NCI-H510A treated with DMSO at 0.1 percent for 48 hours (cell line): Measurements from ENCODE around the gene PPP1R12B.
"Not testable (repeated sequence)": the region's sequence is repeated elsewhere in the genome, so short reads cannot be mapped to it uniquely, and the experiment has no call there.

Experiments
- DNase-seq: peaks from one replicate; lab custom pipeline; 2025; lab: John Stamatoyannopoulos, UW

Gene PPP1R12B

DNA sequence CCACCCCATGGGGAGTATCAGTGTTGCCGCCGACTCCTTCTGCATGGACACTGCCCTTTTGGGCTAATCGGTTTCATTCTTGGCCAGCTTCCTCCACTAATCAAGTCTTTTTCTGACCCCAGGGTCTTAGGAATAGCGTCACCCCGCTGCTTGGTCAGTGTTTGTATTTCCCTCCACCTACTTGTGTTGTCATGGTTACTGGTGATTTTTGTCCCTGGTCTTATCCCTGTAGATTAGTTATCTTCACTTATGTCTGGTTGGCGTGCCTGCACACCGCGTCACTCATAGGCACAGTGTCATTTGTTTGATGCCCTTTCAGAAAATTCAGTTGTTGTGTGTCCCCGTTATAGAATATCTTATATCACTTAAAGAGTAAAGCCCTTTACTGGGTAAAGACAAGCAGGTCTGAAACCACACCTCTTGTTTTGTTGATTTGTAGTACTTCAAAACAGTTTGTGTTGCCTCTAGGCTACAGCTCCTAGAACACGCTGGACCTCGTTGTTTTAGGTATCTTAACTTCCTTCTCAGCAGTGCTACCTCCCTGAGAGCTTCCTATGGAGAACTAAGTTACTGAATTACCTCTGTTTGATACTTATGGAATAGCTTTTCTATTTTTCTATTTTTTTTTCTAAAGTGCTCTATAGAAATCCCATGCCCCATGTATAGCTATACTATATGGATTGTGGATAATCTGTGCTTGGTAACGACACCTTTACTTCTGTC, 868 bp downstream of the PPP1R12B start:
- DNase-seq = no peak

GRCh38 chr1:202351725-202352124, 3.2 kb downstream of the PPP1R12B start:
- no peak for DNase-seq

DNA sequence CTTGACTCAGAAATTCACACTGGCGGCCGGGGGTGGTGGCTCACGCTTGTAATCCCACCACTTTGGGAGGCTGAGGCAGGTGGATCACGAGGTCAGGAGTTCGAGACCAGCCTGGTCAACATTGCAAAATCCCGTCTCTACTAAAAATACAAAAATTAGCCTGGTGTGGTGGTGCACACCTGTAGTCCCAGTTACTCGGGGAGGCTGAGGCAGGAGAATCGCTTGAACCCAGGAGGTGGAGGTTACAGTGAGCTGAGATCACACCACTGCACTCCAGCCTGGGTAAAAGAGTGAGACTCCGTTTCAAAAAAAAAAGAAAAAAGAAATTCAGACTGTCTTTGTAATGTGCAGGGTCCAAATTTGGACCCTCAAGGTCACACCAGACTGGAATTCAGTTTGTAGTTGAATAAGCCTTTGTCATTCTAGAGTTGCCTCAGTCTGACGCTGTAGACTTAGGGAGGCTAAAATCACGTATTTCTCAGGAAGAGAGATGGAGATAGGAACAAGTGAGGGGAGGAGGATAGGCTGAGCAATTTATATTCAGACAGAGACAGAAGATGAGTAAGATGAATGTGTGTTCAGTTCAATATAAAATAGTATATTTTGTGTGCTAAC, 4.2 kb downstream of the PPP1R12B start:
- not testable (repeated sequence) for DNase-seq

GRCh38 chr1:202355944-202356553, 7.5 kb downstream of the PPP1R12B start:
- no peak for DNase-seq

DNA sequence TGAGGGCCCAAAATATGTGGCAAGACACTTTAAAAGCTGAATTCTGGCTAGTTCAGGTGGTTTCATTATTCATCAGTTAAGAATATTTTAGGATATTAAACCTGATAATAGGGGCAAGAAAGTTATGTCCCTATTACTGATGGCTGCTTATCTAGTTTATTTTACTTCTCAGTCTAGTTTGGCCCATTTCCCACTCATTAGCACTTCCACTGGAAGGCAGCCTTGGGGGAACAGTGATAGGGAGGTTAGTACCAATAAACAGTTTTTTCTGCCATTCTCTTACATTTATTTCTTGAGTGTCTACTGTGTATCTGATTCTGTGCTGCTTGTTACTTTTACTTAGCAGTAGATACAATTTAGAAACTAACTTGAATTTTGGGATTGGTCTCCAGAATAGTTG, 9.0 kb downstream of the PPP1R12B start:
- no peak for DNase-seq

- DNase-seq = no peak
Observed at GRCh38 chr1:202361224-202361623, 12.7 kb downstream of the PPP1R12B start.

- no peak for DNase-seq
Observed at GRCh38 chr1:202361701-202362100, 13.2 kb downstream of the PPP1R12B start.

DNA sequence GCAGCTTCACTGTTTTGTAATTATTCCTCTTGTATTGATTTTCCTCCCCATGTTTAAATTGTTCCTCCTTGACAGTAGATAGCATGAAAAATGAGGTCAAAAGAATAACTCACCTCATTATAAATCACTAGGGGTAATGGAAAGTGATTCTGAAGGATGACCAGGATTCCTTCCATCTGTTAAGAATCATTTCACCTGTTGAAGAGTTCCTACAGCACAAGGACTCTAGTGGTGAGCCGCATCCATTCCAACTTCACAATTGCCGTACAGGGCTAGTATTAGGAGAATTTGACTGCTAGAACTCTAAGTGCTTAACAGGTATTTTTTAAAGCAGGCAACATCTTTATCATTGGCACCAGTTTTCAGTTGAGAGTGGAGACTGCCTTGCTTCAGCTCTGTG, 13.7 kb downstream of the PPP1R12B start:
- no peak for DNase-seq

DNA sequence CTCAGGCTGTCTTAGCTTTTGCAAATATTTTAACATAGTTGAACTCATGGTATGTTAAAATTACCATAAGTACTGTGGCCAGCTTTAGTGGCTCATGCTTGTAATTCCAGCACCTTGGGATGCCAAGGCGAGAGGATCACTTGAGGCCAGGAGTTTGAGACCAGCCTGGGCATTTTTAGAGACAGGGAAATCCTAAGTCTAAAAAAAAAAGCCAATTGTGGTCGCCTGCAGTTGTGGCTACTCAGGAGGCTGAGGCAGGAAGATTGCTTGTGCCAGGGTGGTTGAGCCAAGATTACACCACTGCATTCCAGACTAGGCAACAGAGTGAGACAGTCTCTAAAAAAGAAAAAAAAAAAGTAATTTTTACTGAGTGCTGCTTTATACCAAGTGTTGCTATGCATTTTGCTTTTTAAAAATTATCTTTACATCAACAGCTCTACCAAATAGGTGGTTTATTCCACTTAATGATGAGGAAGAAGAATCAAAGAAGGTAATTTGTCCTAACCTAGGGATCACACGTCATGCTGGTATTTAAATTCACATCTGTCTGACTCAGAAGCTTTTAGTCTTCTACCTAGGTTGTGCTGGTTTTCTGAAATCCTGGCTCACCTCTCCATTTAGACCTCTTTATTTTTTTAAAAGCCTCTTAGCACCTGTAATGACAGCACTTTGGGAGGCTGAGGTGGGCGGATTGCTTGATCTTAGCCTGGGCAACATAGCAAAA, 16.8 kb downstream of the PPP1R12B start:
- no peak for DNase-seq

GRCh38 chr1:202367271-202367670, 18.8 kb downstream of the PPP1R12B start:
- DNase-seq = no peak

DNA sequence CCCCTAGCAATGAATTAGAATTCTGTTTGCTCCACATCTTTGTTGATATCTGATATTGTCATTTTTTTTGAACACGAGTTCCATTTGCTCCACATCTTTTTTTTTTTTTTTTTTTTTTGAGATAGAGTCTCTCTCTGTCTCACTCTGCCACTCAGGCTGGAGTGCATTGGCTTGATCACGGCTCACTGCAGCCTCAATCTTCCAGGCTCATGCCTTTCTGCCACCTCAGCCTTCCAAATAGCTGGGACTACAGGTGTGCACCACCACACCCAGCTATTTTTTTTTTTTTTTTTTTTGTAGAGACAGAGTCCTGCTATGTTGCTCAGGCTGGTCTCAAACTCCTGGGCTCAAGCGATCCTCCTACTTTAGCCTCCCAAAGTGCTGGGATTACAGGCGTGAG, 22.4 kb downstream of the PPP1R12B start:
- DNase-seq = not testable (repeated sequence)

DNA sequence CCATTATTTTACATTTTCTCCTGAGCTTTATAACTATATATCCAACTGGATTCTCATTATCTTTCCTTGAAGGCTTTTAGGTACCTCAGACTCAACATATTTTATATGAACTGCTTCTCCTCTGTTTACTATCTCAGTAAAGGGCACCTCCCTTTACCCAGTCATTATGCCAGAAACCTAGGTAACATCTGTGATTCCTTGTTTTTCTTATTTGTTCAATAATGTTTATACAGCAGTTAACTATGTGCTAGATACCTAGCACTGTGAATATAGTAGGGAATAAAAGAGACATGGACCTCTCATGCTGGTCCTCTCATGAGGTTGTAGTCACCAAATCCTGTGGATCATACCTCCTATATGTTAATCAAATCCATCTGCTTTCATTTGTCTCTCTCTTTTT, 25.6 kb downstream of the PPP1R12B start:
- no peak for DNase-seq

GRCh38 chr1:202375175-202375574, 26.7 kb downstream of the PPP1R12B start:
- DNase-seq = not testable (repeated sequence)

GRCh38 chr1:202376247-202376646, 27.7 kb downstream of the PPP1R12B start:
- DNase-seq = no peak

DNA sequence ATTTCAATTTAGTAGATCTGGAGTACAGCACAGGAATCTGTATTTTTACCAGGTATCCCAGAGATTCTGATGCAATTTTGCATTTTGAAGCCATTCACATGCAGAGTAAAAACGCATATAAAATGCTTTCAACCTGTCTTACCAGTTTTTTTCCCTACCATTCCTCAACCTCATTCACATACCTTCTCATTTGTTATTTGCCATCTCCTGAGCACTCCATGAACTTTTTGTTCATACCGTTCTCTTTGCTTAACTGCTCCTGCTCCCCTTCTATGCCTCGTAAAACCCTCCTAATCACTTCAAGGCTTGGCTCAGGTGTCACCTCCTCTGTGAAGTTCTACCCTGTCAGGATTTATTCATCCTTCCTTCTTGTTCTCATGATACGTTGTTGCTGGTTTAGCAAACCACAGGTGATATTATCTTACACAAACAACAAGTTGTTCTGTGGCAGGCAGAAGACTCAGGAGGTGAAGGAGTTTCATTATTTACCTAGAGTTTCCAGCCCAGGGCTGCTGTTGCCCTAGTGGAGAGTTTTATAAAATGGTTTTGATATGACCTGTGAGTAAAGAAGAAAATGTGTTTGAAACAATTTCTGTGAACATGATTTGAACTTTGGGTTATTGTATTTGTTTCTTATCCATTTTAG, 31.5 kb downstream of the PPP1R12B start:
- DNase-seq = peak; percentile 69

DNA sequence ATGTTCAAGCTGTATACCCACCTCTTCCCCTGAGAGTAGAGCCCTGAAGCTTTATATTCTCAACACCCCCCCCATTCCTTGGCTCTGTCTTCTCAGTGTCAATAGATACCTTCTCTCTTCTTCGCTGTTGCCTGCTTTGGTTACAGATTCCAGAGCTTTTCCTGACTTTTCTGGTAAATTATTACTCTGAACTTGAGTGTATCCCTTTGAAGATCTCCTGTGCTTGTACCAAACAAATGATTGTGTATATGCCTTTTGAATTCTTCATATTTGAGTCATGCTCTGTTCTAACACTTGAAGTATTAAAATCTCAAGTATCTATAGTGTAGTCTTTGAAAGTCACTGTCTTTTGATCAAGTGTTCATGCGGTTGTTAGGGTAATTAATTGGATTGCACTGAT, 32.0 kb downstream of the PPP1R12B start:
- DNase-seq = not testable (repeated sequence)

GRCh38 chr1:202381867-202382266, 33.4 kb downstream of the PPP1R12B start:
- not testable (repeated sequence) for DNase-seq

DNA sequence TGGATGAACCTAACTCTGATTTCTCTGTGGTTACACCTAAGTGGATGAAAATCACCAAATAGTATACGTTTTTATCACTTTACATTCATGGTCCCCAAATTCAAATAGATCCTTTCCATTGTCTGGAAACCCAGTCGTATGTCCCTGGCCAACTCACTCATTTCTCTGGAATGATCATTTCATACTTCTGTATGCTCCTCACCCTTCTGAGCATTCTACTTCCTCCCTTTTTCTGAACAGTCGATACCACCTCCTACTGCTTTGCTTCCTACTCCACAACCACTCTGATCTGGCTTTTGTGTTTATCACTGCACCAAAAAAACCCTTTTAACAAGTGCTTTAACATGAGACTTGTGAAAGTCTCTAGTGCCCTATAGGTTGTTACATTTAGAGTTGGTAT, 47.3 kb downstream of the PPP1R12B start:
- DNase-seq = not testable (repeated sequence)

DNA sequence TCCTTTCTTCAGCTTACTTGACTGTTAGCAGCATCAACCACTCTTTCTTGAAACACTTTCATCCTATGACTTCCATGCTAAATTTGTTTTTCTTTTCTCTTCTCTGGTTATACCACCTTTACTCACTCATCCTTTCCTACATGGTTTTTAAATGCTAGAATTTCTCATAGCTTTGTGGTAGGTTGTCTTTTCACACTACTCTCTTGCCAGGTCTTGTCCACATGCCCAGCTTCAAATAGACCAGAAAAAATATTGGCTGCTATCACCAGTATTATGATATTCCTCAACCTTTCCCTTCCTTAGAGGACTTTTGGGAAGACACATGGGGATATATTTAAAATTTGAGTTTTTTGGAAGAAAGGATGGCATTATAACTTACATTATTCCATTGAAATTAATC, 48.8 kb downstream of the PPP1R12B start:
- DNase-seq = no peak

GRCh38 chr1:202398439-202398838, 49.9 kb downstream of the PPP1R12B start:
- not testable (repeated sequence) for DNase-seq

DNA sequence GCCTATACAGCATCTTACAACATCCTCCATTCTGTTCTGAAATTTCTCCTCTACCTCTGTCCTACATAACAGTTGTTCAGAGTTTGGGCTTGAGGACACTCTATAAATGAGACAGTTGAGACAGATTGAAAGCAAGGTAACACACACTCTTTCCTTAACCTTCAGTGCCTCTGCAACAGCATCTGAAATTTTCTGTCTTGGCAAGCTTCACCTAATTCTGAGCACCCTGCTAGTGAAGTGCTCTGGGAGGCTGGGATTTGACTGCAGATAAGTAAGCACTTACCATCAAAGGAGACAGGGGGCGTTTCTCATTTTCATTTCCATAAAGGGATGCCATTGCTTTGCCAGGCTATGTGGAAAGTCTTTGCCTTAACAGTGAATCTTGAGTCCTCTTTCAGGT, 53.3 kb downstream of the PPP1R12B start:
- DNase-seq = not testable (repeated sequence)

GRCh38 chr1:202403381-202403780, 54.9 kb downstream of the PPP1R12B start:
- not testable (repeated sequence) for DNase-seq
